Glomerular visceral epithelial cell (primary cell): ENCODE data around the gene CPO.

Experiments
- DNase-seq: peaks from one replicate; pipeline ENCODE4 v3.0.0-alpha.2; 2016; ENCODE audit errors: extremely low spot score

The CPO gene

DNA sequence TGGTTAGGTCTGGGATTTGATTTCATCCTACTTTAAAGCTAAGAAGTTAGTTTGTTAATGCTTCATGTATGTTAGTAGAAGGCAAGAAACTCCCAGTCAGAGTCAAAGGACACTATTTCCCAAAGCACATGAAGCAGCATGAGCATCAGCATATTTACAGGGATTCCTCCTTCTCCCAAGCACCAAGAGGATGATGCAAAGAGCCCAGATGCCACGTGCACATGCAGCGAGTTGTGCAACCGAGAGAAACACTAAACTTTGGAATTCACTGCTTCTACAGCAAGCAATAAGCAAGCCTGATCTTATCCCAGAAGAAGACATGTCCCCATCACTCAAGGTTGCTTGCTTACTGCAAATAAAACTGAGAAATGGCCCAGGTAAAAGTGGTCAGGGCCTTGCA is 32.5 kb downstream of the CPO start:
- DNase-seq, result no peak

DNA sequence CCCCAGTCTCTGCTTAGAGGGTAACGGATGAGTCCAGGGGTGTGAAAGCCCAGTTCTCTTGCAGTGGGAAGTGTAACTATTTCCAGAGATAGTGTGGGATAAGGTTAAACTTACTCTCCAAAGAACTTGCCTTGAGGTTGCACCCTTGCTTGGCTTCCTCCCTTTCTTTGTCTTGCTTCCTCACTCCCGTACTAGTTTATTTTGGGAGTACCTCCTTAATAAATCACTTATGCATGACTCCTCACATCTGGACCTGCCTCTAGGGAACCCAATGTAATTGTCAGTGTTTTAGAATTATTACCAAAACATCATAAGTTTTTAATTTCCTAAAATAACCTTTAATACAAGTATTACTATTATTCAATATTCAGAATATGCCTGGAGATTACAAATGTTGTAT is 35.2 kb downstream of the CPO start:
- no peak for DNase-seq

DNA sequence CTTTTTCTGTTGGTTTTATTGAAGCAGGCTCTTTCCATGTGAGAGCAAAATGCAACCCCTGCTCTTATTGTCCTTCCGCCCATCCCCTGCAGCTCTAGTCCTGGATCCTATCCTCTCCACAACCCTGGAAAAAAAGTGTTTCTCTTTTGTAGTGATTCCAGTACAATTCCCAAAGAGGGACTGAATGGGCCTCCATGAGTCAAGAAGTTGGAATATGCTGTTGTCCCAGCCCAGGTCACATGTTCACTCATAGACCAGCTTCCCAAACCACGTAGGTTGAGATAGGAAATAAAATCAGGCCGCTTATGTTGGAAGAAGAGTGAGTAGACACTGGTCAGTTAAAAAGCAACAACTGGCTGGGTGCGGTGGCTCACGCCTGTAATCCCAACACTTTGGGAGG is 39.4 kb downstream of the CPO start:
- no peak for DNase-seq

DNA sequence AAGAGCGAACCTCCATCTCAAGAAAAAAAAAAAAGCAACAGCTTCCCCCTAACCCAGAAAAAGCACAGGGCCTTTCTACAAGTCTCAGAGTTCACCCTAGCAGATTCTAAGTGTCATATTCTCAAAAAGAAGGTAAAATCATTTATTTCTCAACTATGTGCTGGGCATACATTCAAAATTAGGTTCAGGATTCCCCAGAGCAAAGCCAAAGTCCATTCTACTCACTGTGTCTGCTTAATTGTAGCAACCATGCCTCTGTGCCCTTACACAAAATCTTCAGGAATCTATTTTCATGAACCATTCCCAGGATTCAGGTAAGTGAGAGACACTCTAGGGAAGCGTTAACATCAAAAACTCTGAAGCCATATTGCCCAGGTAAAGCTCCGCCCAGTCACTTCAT is 40.0 kb downstream of the CPO start:
- DNase-seq, result no peak

DNA sequence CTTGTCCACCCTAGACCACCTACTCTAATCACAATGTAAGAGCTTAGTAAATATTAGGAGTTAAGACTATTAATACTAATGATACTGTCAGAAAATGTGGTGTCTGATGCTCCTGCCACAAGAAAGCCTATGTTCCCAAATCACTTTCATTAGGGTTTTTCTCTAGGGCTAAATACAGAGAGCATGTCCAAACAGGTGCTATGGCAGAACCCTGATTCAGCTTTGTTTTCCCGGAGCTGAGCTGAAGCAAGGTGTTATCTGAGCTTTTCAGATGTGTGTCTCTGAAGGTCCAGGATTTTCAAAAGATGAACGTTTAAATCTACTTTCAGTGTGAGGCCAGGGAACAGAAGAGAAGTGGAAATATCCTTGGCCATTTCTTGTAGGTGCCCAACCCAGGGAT is 40.6 kb downstream of the CPO start:
- DNase-seq, result no peak

DNA sequence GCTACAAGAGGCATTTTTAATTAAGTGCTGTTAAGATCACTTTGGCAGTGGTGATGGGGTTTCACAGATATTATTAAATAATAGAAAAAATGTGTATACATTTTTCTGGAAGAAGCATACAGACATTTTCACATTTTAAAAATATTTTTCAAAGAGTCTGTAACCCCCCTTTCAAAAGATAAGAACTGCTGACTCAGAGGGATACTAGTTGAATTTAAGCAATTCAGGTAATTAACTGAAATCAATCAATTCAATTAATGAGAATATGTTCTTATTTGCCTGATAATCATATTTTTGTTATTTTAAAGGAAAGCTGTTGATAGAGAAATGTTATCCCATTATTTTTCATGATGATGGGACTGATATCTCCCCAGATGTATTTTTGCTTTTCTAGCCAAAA is 41.1 kb downstream of the CPO start:
- no peak for DNase-seq

DNA sequence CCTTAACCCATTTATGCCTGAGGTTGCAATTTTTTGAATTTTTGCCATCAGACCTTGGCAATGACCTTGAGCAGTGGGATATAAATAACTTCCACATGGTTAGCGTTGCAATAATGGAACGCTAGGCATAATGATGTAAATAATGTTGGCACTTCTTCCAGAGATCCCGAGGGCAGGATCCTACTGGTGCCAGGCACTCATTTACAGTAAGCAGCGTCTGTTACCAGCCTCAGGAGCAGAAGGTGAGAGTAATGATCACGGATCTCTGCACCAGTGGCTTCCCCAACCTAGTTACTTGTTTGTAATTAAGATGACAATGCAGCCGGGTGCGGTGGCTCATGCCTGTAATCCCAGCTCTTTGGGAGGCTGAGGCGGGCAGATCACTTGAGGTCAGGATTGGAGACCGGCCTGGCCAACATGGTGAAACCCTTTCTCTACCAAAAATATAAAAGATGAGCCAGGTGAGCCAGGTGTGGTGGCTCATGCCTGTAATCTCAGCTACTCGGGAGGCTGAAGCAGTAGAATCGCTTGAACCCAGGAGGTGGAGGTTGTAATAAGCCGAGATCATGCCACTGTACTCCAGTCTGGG is 41.9 kb downstream of the CPO start:
- DNase-seq, result no peak

DNA sequence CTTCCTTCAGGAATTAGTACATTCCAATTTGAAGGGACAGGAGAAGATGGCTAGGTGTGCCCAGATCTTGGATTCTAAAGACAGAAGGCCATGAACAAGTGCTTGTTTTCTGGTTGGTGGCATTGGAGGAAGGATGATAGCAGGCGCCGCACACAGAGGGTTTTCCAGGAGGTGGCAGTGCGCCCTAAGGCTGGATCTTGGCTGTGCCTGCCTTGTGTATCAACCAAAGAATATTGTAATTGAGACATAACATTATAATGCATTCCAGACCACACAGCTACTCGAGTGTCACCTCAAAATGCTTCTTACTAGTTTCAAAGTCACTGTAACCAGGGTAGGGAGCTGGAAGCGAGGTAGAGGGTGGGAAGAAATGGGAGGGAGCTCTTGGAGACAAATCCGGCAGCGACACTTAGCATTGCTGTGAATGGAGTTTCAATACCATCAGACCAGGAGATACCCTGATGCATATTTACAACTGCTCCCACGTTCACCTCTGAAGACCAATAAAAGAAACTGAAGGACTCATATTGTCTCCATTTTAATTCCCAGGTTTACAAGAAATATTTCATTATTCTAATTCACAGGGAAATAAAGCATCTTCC is 42.5 kb downstream of the CPO start:
- DNase-seq, result peak; percentile 71

DNA sequence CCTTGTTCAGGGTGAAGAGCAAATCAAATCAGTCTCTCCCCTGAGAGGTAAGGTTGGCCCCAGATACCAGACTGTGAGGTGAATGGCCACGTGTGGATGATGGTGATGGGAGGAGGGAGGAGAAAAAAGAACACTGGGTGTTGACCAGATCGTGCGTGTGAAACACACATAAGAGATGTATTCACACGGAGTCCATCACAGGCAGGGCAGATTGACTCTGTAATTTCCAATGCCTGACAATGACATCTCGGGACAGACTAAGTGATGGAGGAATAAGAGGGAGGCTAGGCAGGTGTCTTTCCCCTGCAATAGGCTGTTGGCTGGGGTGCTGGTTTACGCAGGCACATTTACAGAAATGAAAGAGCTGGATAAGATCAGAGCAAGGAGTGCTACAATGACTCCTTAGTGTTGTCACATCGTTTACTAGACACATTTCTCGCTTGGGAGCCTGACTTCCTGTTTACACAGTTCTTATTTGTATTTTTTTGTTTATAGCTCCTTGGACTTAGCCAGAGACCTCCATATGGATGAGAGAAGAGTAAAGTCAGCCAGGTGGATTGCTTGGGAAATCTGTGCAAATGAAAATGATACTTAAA is 43.1 kb downstream of the CPO start:
- DNase-seq, result no peak

DNA sequence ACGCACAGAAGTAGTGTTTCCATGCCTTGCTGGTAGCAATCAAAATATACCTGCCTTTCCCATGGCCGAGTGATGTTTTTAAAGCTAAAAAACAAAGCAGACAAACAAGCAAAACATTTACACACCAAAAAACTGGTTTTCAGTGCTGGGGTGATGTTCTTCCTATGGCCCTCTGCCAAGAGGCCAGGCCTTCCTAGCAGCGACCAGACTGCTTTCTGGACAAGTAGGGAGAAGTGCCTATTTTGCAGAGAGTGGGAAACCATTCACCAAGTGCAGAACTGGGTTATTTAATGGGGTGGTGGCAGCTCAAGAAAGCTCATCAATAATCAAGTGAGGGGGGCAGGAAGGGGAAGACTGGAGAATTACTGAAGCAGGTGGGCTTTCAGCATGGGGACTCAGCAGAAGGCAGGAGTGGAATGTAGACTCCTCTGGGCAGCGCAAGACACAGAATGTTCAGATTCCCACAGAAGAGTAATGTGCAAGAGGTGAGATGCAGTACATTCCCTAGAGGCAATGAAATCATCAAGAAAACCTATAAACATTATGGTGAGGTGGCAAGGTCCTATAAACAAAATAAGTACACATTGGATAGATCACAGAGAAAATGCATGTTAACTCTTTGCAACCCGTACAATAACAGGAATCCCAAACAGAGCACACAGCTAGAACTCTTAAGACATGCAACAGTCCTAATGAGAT is 44.0 kb downstream of the CPO start:
- DNase-seq, result no peak

DNA sequence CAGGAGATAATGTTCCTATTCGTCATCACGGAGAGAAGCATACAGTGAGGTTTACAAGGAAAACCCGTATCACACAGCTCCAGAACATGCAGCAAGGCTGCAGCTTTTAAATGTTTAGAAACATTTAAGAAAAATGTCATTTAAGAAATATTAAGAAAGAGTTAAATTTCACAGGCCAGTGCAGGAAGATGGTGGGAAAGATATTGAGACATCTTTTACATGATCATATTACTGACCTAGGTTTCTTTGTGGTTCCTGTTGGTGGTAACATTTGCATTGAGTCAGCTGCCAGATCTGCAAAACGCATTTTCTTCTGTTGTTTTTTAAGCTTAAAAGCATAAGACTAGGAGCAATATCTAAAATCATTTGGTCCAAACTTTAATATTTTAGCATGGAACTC is 44.9 kb downstream of the CPO start:
- DNase-seq, result no peak

DNA sequence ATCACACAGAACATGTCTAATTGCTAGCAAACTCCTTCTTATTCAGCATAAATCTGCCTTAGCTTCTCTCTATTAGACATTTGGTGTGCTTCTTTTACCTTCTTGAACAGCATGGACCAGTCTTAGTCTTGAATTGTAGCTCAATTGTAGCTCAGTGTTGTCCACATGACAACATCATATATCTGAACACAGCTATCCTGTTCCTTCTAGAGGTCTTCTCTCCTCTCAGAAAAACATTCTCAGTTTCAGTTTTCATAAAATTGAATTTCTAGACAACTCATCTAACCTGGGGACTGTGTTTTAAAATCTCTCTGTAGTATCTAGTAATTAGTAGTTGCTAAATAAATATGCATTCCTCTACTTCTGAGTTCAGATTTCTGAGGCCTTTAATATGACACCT is 47.6 kb downstream of the CPO start:
- no peak for DNase-seq

DNA sequence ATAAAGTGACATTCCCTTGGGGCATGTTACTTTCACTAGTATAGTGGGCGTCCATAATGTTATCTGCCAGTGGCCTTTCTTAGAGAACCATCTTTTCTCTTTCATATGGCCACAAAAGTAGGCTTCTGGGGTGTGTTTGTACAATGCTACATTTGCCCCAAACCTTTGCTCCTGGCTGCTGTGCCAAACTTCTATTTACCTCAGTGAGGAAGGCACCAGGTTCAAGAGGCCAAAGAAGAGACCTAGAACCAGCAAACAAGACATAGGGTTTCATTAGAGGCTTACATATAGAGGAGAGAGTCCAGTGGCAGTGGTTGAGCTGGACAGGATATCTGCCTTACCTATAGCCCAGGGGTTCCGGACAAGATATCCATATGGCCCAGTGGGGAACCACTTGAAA is 48.5 kb downstream of the CPO start:
- DNase-seq, result no peak

DNA sequence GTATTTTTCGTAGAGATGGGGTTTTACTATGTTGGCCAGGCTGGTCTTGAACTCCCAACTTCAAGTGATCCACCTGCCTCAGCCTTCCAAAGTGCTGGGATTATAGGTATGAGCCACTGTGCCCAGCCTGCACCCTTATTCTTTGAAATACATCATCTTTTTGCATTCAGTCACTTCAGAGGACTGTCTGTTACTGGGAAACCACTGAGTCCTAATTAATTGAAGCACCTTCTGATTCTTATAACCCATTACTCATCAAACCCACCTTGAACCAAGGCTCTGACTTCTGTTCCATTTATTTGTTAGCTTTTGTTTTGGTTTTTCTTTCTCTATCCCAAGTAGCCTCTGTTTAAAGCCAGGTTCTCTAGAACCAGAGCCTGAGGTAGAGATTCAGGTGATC is 49.6 kb downstream of the CPO start:
- no peak for DNase-seq

DNA sequence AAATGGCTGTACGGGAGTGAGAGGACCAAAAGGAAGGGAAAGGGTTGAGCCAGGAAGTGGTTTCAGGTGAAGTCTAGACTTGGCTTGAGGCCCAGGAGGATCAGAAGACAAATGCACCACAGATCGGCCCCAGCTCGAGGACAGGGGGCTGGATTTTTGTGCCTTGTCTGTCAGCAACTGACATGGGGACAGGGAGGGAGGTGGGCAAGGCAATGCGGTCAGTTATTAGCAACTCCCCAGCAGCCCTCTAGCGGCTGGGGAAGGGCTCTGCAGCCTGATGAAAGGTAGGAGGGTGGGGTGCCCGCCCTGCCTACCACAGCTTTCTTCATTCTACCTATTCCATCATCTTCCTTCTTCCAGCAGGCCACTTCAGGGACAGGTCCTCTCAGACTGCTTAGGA is 50.0 kb downstream of the CPO start:
- DNase-seq, result peak; percentile 26

DNA sequence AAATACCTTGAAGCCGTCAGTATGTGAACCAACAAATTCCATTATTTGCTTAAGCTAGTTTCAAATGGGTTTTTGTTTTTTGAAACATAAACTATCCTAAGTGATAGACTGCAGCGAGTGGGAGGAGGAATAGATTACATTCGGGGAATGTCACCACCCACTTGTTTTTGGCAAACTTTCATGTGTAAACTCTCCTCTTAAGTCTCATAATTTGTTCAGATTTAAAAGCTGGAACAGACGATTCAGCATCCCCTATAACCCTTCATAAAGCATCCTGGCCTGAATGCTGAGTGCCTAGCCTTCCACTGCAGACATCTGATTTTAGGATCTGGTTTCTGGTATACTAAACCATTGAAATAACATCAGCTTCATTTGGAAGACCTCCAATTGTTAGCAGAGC is 51.0 kb downstream of the CPO start:
- no peak for DNase-seq

DNA sequence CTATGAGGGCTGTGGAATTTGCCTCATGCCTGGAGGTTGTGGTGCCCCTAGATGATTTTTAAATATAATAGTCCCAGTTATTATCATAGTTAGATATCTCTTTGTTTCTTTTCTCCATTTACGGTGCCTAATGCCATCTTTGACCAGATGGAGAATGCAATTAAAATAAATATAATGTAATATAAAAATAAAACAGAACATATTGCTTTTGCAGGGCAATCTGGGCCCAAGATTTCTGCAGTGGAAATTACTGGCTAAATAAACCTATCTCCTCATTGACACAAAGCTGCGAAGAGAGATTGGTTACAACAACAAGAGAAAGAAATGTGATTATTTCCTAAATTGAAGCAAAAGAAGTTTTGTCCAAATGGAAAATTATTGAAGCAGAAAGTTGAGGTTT is 51.8 kb downstream of the CPO start:
- DNase-seq, result no peak

DNA sequence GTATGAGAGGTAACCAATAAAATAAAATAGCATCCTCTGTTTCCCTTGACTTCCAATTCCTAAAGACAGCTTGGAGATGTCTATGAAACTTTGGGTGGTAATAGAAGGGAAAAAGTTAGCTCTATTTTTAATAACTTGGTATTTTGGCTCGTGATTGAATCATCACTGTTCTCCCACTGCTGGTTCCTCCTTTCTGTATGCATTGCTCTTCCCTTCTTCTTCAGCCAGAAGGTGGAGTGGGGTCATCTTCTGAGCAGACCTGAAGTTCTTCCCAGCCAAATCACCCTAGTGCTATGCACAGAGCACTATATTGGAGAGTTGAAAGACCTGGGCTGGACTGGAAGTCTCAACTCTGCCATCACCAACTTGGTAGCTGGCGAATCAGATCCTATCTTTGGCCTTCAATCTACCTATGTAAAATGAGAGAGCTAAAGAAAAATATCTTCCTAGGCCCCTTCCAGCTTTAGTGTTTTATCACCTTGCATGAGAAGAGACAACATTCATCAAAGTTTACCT is 54.1 kb downstream of the CPO start:
- no peak for DNase-seq

DNA sequence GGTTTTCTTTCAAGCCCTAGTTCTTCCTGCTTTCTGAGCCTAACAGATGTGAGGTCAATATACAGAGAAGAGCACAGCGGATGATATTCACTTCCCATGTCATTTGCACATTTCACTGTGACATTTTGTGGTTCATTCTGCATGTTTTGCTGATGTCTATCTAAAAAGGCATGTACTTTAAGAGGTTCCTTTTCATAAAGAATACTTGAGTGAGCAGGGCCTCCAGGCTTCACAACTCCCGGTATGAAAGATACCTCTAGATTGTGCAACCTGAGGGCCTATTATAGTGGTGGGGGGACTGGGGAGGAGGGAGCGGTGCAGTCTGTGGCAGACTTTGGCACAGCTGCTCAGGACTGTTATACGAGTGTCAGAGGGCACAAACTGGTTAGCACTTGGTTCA is 54.6 kb downstream of the CPO start:
- no peak for DNase-seq

DNA sequence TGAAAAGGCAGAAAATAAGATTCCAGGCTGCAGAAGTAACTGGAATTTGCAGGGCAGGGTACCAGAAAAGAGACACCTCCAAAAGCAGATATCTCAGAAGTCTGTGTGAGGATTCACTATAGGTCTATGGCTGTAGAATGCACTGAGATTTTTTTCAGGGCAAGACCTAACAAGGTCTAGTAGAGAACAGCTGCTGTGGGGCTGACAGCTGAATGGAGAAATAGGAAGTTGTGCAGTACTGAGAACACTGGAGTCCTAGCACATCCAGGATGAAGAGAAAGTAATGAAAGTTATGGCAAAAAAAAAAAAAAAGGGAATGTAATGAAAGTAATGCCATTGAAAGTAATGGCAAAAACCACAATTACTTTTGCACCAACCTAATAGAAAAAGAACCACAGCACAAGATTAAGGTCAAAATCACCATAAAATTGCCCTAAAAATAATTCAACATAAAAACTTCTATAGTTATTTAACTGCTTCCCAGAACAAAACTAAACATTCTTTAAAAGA is 57.3 kb downstream of the CPO start:
- DNase-seq, result no peak

DNA sequence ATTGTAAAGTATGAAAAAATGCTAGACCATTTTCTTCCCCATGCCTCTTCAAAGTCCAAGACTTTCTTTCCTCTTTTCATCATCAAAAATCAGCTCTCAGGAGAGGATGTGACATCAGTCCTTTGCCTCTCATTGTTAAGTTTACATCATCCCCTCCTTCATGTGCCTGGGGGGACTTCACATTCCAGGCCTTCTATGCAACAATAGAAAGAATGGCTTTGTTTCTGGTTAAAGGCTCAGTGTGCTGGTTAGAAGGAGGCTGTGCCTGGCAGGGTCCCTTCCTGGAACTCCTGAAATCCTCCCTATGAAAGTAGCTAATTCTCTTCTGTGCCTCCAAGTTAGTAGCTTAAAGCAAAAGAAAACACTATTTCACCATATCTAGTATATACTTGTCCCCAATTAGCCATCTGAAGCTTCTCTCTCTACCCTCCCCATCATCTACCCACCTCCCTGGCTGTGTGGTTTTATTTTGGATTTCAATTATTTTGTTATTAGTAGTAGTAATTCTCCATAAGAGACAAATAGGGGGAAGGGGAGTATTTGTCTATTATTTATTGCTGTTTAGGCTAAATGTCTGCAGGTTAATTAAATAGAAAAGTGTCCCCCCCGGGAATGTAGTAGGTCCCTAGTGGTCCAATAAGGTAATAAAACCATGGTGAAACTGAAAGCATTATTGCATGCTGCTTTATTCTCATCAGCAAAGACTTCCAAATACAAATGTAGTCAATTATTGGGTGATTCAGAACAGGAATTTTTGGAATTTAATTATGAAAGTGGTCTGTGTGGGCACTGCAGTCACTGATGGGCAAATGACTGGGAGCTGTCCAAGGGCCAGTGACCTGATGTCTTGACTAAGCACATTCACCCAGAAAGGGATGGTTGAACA is 69.0 kb downstream of the CPO start:
- no peak for DNase-seq

DNA sequence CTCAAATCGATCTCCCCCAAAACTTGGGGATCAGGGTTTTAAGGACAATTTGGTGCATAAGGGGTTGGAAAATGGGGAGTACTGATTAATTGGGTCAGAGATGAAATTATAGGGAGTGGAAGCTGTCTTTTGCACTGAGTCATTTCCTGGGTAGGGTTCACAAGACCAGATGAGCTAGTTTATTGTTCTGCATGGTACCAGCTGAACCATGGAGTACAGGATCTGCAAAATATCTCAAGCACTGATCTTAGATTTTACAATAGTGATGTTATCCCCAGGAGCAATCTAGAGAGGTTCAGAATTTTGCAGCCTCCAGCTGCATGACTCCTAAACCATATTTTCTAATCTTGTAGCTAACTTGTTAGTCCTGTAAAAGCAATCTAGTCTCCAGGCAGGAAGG is 73.1 kb downstream of the CPO start:
- no peak for DNase-seq
